WI38 (cell line): ENCODE results near the gene UBE2D2.
"Not testable (repeated sequence)": the region's sequence is repeated elsewhere in the genome, so short reads cannot be mapped to it uniquely, and the experiment has no call there.

Experiments
- H3K4me3 ChIP-seq: 2 replicates; pipeline ENCODE4 v1.5.1; 2011; ENCODE audit warnings: low read depth, mild to moderate bottlenecking, control low read depth, low read length
- TF ChIP-seq, protein P1 (sequence below): IDR thresholded peaks from 2 replicates; pipeline ENCODE4 v1.5.1; 2012; ENCODE audit warnings: low read depth, mild to moderate bottlenecking, control low read depth, low read length

UBE2D2 gene

DNA sequence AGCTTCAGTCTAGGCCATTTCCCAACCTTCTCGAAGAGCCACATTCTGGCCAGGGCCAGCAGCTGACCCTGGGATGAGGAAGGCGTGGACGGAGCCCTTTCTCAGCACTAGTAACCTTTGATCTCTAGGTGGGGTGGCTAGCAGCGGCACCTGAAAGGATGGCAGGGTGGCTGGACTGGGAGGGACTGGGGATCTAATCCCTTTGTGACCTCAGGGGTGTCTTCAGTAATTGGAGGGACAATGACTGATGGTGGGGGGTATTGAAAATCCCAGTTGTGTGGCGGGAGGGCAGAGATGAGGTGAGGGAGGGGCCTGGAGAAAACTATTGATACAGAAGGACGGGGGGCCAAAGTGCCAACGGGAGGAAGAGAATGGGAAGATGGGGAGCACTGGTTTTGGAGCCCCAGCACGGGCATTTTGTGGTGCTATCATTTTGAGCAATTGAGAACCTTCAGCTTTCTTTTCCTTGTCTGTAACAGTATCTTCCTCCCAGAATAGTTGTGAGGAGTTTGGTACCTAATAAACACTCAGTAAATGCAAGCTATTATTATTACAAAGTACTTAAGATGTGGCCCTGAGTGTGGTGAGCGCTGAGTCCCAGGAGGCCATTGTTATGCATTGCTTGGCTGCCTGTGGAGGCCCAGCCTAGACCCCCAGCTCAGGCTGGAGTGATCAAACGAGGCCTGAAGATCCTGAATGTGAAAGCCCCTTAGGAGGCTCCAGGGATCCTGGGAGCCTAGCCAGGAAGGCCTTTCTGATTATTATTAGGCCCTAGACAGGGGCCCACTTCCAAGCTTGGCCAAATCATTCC, 37.3 kb upstream of the UBE2D2 start:
- no peak overlapping the region for H3K4me3 ChIP-seq
- TF ChIP-seq, protein P1, sequence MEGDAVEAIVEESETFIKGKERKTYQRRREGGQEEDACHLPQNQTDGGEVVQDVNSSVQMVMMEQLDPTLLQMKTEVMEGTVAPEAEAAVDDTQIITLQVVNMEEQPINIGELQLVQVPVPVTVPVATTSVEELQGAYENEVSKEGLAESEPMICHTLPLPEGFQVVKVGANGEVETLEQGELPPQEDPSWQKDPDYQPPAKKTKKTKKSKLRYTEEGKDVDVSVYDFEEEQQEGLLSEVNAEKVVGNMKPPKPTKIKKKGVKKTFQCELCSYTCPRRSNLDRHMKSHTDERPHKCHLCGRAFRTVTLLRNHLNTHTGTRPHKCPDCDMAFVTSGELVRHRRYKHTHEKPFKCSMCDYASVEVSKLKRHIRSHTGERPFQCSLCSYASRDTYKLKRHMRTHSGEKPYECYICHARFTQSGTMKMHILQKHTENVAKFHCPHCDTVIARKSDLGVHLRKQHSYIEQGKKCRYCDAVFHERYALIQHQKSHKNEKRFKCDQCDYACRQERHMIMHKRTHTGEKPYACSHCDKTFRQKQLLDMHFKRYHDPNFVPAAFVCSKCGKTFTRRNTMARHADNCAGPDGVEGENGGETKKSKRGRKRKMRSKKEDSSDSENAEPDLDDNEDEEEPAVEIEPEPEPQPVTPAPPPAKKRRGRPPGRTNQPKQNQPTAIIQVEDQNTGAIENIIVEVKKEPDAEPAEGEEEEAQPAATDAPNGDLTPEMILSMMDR: no peak

DNA sequence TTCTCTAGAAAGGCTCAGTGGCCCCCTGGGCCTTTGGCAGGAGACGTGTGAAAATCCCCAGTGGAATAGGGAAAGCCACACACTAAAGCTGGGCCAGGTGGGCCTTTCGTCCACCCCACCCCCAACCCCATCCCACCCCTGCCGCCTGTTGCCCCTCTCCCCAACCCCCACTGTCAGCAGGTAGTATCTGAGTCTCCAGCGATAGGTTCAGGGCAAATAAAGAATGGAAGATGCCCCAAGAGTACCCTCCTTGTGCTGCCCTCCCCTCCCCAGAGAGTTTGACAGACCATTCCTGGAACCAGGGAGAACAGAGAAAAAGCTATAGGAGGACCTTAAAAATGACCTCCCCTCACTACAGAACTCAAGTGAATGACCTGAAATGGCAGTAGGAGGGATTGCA, 36.7 kb upstream of the UBE2D2 start:
- TF ChIP-seq, protein P1: no peak
- no peak overlapping the region for H3K4me3 ChIP-seq

DNA sequence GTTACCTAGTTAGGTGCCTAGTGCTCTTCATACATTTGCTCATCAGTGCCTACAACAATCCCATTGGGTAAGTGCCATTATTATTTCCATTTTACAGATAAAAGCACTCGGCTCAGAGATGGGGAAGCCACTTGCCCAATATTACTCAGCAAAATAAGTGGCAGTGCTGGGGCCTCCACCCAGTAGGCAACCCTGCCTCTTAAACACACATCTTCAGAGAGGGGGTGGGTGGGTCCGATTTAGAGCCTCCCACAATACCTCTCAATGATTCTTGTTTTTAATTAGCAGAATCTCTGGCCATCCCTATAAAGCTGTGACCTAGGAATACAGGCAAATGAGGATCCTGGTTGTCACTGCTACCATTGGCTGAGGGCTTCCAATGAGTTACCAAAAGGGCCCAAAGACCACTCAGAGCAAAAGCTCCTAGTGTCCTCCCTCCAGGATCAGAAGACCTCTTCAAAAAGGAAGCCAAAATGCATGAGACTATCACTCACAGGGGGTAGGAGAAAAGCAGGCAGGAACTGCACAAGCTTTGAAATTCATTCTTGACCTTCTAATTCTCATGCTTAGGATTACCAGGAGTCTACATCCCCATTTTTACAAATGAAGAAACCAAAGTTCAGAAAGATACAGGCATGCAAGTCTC, 36.1 kb upstream of the UBE2D2 start:
- TF ChIP-seq, protein P1: no peak
- no peak overlapping the region for H3K4me3 ChIP-seq

DNA sequence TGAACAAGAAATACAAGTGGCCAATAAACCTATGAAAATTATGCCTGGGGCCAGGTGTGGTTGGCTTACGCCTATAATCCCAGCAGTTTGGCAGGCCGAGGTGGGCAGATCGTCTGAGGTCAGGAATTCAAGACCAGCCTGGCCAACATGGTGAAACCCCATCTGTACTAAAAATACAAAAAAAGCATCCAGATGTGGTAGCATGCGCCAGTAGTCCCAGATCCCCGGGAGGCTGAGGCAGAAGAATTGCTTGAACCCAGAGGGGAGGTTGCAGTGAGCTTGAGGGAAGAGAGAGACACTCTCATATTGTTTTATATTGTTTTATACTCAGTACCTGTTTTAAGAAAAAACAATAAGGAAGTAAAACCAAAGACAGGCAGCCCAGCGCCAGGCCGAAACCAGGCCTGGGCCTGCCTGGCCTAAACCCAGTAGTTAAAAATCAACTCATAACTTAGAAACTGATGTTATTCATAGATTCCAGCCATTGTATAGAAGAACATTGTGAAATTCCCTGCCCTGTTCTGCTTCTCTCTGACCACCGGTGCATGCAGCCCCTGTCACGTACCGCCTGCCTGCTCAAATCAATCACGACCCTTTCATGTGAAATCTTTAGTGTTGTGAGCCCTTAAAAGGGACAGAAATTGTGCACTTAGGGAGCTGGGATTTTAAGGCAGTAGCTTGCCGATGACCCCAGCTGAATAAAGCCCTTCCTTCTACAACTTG, 35.4 kb upstream of the UBE2D2 start:
- not testable (repeated sequence) for H3K4me3 ChIP-seq

DNA sequence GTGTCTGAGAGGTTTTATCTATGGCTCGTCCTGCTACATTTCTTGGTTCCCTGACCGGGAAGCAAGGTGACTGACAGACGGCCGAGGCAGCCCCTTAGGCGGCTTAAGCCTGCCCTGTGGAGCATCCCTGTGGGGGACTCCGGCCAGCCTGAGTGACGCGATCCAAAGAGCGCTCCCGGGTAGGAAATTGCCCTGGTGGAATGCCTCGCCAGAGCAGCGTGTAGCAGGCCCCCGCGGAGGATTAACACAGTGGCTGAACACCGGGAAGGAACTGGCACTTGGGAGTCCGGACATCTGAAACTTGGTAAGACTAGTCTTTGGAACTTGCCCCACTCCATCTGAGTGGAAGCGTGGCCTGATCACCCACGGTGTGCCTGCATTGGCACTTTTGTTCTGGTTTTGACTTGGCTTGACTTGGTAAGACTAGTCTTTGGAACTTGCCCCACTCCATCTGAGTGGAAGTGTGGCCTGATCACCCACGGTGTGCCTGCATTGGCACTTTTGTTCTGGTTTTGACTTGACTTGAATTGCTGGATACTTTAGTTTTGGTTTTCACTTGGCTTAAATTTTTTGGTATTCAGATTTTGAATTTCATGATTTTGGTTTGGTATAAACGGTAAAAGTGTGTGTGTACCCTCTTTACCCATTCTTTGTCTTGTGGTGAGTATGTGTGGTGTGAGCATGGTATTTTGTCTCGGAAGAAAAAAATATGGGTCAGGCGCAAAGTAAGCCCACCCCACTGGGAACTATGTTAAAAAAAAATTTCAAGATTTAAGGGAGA, 34.6 kb upstream of the UBE2D2 start:
- not testable (repeated sequence) for H3K4me3 ChIP-seq

DNA sequence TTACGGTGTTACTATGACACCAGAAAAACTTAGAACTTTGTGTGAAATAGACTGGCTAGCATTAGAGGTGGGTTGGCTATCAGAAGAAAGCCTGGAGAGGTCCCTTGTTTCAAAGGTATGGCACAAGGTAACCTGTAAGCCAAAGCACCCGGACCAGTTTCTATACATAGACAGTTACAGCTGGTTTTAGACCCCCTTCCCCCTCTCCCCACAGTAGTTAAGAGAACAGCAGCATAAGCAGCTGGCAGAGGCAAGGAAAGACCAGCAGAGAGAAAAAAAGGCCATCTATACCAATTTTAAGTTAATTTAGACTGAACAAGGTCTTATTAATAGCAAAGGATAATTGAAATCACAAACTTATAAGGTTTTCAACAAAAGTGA, 34.1 kb upstream of the UBE2D2 start:
- not testable (repeated sequence) for H3K4me3 ChIP-seq

DNA sequence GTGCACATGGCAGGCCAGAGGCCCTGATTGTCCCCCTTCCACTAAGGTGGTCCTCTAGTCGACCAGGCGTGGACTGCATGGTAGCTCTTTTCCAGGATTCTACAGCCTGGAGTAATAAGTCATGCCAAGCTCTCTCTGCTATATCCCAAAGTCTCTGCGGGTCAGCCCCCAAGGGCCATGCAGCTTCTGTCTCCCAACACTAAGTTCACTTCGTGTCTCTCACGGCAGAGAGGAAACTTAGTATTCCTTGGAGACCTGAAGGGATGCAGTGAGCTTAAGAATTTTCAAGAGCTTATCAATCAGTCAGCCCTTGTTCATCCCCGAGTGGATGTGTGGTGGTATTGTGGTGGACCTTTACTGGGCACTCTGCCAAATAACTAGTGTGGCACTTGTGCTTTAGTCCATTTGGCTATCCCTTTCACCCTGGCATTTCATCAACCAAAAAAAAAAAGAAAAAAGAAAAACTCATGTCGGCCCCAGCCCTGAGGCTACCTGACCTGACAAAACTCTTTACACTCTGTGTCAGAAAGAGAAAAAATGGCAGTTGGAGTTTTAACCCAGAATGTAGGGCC, 33.2 kb upstream of the UBE2D2 start:
- H3K4me3 ChIP-seq: not testable (repeated sequence)

DNA sequence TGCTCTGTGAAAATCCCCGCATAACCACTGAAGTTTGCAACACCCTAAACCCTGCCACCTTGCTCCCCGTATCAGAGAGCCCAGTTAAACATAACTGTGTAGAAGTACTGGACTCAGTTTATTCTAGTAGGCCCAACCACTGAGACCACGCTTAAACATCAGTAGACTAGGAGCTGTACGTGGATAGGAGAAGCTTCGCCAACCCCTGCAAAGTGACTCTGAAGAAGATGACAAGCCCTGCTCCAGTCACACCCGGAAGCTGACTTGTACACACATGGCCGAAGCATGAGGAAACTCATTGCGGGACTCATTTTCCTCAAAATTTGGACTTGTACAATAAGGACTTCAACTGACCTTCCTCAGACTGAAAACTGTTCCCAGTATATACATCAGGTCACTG, 32.4 kb upstream of the UBE2D2 start:
- H3K4me3 ChIP-seq: not testable (repeated sequence)

DNA sequence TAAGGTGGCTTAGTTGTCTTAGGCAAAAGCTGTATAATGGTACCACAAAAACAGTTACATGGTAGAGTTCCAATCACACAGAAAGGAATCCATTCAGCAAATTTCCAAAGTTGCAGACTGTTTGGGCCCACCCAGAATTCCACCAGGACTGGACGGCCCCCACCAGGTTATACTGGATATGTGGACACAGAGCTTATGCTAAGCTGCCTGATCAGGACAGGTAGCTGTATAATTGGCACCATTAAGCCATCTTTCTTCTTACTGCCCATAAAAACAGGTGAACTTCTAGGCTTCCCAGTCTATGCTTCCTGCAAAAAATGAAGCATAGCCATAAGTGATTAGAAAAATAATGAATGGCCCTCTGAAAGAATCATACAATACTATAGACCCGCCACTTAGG, 31.1 kb upstream of the UBE2D2 start:
- not testable (repeated sequence) for H3K4me3 ChIP-seq

DNA sequence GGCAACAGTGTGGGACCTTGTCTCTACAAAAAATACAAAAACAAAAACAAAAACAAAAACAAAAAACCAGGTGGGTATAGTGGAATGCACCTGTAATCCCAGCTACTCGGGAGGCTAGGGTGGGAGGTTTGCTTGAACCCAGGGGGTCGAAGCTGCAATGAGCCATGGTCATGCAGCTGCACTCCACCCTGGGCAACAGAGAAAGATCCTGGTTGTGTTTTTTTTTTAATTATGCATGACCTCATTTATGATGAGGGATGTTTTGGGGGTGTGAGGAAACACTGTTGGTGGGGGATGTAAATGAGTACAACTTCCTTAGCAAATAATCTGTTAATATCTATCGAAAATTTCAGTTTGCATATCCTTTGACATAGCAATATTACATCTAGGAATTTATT, 29.4 kb upstream of the UBE2D2 start:
- H3K4me3 ChIP-seq: no peak overlapping the region
- TF ChIP-seq, protein P1: no peak
